Measurements from ENCODE around the gene MPC1. TPM values are rescaled to one million over a fixed set of nuclear protein-coding genes. Genes with fewer than 3 reads are reported as not detected.

MPC1 gene
- polyA plus RNA-seq, 1 donor from 2014 or later = 112 TPM

DNA sequence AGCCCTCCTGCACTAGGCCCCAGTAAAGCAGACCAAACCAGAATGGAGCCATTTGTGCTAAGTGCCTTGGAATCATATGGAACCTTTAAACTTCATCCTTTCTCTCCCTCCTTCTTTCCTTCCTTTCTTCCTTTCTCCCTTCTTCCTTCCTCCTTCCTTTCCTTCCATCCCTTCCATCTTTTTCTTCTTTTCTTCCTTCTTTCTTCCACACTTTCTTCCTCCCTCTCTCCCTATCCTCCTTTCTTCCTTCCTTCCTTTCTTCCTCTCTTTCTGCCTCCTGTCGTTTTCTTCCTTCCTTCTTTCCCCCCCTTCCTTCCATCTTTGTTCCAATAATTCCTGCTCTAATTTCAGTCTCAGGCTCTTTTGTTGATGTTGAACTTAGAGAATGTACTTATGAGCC lies 29.2 kb downstream of the MPC1 start:
- H3K36me3 ChIP-seq (ENCODE audit: insufficient read depth, low read length) = no peaks in the 10 kb centered on the region

DNA sequence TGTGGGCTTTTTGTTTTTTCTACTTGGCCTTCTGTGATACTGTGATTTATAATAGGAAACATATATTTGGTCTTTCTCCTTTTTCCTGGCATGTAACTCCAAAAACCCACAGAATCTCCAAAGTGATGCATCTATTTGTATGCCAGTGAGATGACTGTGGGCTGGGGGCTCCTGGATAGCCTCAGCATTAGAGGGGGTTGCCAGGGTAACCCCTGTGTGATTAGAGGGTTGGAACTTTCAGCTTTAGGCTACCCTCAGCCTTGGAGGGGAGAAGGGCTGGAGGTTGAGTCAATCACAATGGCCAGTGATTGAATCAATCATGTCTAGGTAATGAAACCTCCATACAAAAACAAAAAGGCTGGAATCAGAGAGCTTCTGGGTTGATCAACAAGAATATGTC lies 29.8 kb downstream of the MPC1 start:
- Histone ChIP-seq H3K4me3 (ENCODE audit: low read length) (no peak overlapping the region), H3K9me2 (ENCODE audit: insufficient read depth, low read length) (no peaks in the 10 kb centered on the region), H3F3A (ENCODE audit: insufficient read depth, low read length, poor library complexity, severe bottlenecking) (no peaks in the 10 kb centered on the region), H3K79me2 (replicated peaks; ENCODE audit: insufficient read depth, low read length) (no peaks in the 10 kb centered on the region), H3K4me2 (ENCODE audit: low read length) (no peak overlapping the region), H2AFZ (ENCODE audit: low read depth, low read length) (no peak overlapping the region), H3K36me3 (ENCODE audit: insufficient read depth, low read length) (no peaks in the 10 kb centered on the region), H3K27me3 (ENCODE audit: insufficient read depth, low read depth, low read length) (no peaks in the 10 kb centered on the region), H3K9me3 (ENCODE audit: low read length) (peaks cover 4% of the 10 kb centered on the region), H3K27ac (ENCODE audit: low read length) (no peak overlapping the region), H4K20me1 (ENCODE audit: insufficient read depth) (no peaks in the 10 kb centered on the region), H3K9ac (ENCODE audit: low read length) (no peak overlapping the region)
- no peak for TF ChIP-seq POLR2AphosphoS5 (IDR thresholded peaks at IDR 0.05)
- TF ChIP-seq, protein P1, sequence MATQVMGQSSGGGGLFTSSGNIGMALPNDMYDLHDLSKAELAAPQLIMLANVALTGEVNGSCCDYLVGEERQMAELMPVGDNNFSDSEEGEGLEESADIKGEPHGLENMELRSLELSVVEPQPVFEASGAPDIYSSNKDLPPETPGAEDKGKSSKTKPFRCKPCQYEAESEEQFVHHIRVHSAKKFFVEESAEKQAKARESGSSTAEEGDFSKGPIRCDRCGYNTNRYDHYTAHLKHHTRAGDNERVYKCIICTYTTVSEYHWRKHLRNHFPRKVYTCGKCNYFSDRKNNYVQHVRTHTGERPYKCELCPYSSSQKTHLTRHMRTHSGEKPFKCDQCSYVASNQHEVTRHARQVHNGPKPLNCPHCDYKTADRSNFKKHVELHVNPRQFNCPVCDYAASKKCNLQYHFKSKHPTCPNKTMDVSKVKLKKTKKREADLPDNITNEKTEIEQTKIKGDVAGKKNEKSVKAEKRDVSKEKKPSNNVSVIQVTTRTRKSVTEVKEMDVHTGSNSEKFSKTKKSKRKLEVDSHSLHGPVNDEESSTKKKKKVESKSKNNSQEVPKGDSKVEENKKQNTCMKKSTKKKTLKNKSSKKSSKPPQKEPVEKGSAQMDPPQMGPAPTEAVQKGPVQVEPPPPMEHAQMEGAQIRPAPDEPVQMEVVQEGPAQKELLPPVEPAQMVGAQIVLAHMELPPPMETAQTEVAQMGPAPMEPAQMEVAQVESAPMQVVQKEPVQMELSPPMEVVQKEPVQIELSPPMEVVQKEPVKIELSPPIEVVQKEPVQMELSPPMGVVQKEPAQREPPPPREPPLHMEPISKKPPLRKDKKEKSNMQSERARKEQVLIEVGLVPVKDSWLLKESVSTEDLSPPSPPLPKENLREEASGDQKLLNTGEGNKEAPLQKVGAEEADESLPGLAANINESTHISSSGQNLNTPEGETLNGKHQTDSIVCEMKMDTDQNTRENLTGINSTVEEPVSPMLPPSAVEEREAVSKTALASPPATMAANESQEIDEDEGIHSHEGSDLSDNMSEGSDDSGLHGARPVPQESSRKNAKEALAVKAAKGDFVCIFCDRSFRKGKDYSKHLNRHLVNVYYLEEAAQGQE (IDR thresholded peaks at IDR 0.05; ENCODE audit: borderline replicate concordance) = no peak

More for the DNA sequence above, 29.2 kb downstream of the MPC1 start:
- Histone ChIP-seq H4K20me1 (ENCODE audit: insufficient read depth) (no peaks in the 10 kb centered on the region), H3F3A (ENCODE audit: insufficient read depth, low read length, poor library complexity, severe bottlenecking) (no peaks in the 10 kb centered on the region), H3K27me3 (ENCODE audit: insufficient read depth, low read depth, low read length) (no peaks in the 10 kb centered on the region), H3K4me3 (ENCODE audit: low read length) (no peak overlapping the region), H3K4me2 (ENCODE audit: low read length) (no peak overlapping the region), H3K9me2 (ENCODE audit: insufficient read depth, low read length) (no peaks in the 10 kb centered on the region), H3K79me2 (replicated peaks; ENCODE audit: insufficient read depth, low read length) (no peaks in the 10 kb centered on the region), H3K9ac (ENCODE audit: low read length) (no peak overlapping the region), H3K27ac (ENCODE audit: low read length) (no peak overlapping the region), H3K9me3 (ENCODE audit: low read length) (peaks cover 4% of the 10 kb centered on the region), H2AFZ (ENCODE audit: low read depth, low read length) (no peak overlapping the region)
- TF ChIP-seq MXI1 (conservative IDR thresholded peaks at IDR 0.05; ENCODE audit: poor library complexity, severe bottlenecking) = no peak
- TF ChIP-seq, protein P1 (IDR thresholded peaks at IDR 0.05; ENCODE audit: borderline replicate concordance) = no peak
- TF ChIP-seq SMC3 (conservative IDR thresholded peaks at IDR 0.05; ENCODE audit: poor library complexity) = no peak
- TF ChIP-seq EP300 (conservative IDR thresholded peaks at IDR 0.05; ENCODE audit: poor library complexity, severe bottlenecking) = no peak
- no peak for TF ChIP-seq RAD21 (conservative IDR thresholded peaks at IDR 0.05)
- no peak for TF ChIP-seq POLR2AphosphoS5 (IDR thresholded peaks at IDR 0.05)
- TF ChIP-seq EZH2 (IDR thresholded peaks at IDR 0.05; ENCODE audit: borderline replicate concordance, insufficient read depth, low read length, poor library complexity, severe bottlenecking) = no peak
- no peak for TF ChIP-seq TAF1 (IDR thresholded peaks at IDR 0.05; ENCODE audit: low read depth)
- TF ChIP-seq, protein P2, sequence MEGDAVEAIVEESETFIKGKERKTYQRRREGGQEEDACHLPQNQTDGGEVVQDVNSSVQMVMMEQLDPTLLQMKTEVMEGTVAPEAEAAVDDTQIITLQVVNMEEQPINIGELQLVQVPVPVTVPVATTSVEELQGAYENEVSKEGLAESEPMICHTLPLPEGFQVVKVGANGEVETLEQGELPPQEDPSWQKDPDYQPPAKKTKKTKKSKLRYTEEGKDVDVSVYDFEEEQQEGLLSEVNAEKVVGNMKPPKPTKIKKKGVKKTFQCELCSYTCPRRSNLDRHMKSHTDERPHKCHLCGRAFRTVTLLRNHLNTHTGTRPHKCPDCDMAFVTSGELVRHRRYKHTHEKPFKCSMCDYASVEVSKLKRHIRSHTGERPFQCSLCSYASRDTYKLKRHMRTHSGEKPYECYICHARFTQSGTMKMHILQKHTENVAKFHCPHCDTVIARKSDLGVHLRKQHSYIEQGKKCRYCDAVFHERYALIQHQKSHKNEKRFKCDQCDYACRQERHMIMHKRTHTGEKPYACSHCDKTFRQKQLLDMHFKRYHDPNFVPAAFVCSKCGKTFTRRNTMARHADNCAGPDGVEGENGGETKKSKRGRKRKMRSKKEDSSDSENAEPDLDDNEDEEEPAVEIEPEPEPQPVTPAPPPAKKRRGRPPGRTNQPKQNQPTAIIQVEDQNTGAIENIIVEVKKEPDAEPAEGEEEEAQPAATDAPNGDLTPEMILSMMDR (IDR thresholded peaks at IDR 0.05; ENCODE audit: poor library complexity, severe bottlenecking) = no peak
